BE2C (cell line): ENCODE measurements around the gene CREB3.

Experiments used
- DNase-seq: peaks from one replicate; pipeline ENCODE4 v3.0.0-alpha.2; 2020
- H3K27me3 ChIP-seq: fragments of 250-450 bp; sonication (Bioruptor Pico); 2 replicates; pipeline ENCODE4 v1.5.1; 2020; ENCODE audit warnings: mild to moderate bottlenecking
- H3K36me3 ChIP-seq: fragments of 250-450 bp; sonication (Bioruptor Pico); 2 replicates; pipeline ENCODE4 v1.5.1; 2020; ENCODE audit warnings: mild to moderate bottlenecking
- H3K4me1 ChIP-seq: fragments of 250-450 bp; sonication (Bioruptor Pico); 2 replicates; pipeline ENCODE4 v1.5.1; 2020
- H3K4me3 ChIP-seq: 2 replicates; pipeline ENCODE4 v1.5.1; 2011; ENCODE audit warnings: low read depth, low read length
- H3K9me3 ChIP-seq: fragments of 250-450 bp; sonication (Bioruptor Pico); 2 replicates; pipeline ENCODE4 v1.5.1; 2020
- CTCF ChIP-seq: IDR thresholded peaks from 2 replicates; pipeline ENCODE4 v1.5.1; 2012; ENCODE audit warnings: mild to moderate bottlenecking, low read depth, low read length

The CREB3 gene

GRCh38 chr9:35746583-35746982 is 14.1 kb downstream of the CREB3 start:
- no peaks in the 10 kb centered on the region for H3K27me3 ChIP-seq
- H3K4me1 ChIP-seq, result peaks cover 3% of the 10 kb centered on the region
- H3K9me3 ChIP-seq, result no peaks in the 10 kb centered on the region
- no peak for DNase-seq
- peaks cover 32% of the 10 kb centered on the region for H3K36me3 ChIP-seq
- peak overlapping the region; percentile 92 for H3K4me3 ChIP-seq
- no peak for TF ChIP-seq CTCF

- no peak for TF ChIP-seq CTCF
- Histone ChIP-seq H3K27me3 (no peaks in the 10 kb centered on the region), H3K4me3 (peak overlapping the region; percentile 92), H3K36me3 (peaks cover 25% of the 10 kb centered on the region), H3K4me1 (peaks cover 3% of the 10 kb centered on the region), H3K9me3 (no peaks in the 10 kb centered on the region)
- no peak for DNase-seq
These were observed 15.9 kb downstream of the CREB3 start for GRCh38 chr9:35748242-35748857.

DNA sequence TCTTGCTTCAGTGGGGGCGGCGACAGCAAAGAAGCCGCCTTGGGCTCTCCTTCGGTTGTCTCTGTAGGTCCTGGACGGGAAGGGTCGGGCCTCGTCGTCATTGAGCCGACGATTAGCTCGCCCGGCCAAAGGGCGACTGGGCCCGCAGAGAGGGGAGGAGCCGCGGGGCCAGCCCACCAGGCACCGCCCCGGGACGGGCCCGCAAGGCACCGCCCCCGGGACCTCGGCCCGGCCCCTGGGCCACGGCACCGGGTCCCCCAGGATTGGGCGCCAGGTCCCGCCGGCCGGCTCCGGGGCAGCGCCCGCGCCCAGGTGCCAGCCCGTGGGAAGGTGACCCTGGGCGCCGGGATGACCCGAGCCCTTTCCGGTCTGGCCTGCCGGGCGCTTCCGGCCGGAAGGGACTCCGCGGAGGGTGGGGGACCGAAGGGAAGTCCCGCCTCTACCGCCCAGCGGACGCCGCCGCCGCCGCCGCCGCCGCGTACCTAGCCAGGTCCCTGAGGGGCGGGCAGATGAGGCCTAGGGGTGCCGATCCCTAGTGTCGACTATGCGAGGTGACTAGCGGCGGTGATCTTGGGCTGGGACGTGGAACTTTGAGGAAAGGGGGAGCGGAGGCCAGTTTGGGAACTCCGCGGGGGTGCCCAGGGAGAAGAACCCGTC is 16.5 kb downstream of the CREB3 start, which contains the start of the genes GBA2 and RGP1:
Gene GBA2 (minus strand): TSS at position 371 of the 657 bp plus-strand sequence. CDS start 524 bp downstream, outside the sequence.
Gene RGP1 (plus strand): TSS at position 430 of the 657 bp plus-strand sequence. CDS start 469 bp downstream, outside the sequence.
- no peaks in the 10 kb centered on the region for H3K9me3 ChIP-seq
- peak; percentile 86 for DNase-seq
- H3K4me3 ChIP-seq, result peak within 1 kb of the TSS; percentile 92
- H3K4me1 ChIP-seq, result peaks cover 3% of the 10 kb centered on the region
- no peak for TF ChIP-seq CTCF
- H3K36me3 ChIP-seq, result peaks cover 19% of the 10 kb centered on the region
- no peaks in the 10 kb centered on the region for H3K27me3 ChIP-seq

DNA sequence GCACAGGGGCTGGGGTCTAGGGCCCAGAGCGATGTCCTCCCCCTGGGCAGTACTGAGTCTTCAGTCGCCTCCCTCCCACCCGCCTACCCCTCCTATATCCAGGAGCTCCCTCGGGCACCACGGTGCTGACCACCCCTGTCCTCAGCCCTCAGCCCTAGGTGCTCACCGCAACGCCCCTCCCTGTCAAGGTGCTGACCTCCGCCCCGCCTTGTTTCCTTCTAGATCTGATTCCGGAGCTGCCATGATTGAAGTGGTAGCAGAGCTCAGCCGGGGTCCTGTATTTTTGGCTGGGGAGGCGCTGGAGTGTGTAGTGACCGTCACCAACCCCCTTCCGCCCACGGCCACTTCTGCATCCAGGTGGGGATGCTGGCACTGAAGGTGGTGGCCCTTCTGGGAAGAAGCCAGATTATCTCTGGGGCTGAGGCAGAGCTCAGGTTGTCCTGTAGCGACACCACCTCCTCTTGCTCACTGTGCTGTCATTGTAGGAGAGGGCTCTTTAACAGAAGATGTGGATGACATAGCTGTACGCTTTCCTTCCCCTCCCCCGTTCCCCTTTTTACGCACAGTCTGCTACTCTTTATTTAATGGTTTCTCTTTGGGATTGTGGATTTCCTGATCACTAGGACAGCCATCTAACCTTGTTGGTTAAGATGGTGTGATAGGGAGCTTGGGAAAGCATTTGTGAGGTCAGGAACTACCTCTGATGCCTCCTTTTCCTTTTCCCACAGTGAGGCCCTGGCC is 17.2 kb downstream of the CREB3 start:
- no peaks in the 10 kb centered on the region for H3K27me3 ChIP-seq
- no peaks in the 10 kb centered on the region for H3K9me3 ChIP-seq
- peak overlapping the region; percentile 92 for H3K4me3 ChIP-seq
- H3K4me1 ChIP-seq, result peaks cover 3% of the 10 kb centered on the region
- no peak for DNase-seq
- no peak for TF ChIP-seq CTCF
- peaks cover 12% of the 10 kb centered on the region for H3K36me3 ChIP-seq

- TF ChIP-seq CTCF, result no peak
- DNase-seq, result no peak
- Histone ChIP-seq H3K4me3 (peak overlapping the region; percentile 92), H3K9me3 (no peaks in the 10 kb centered on the region), H3K27me3 (no peaks in the 10 kb centered on the region), H3K36me3 (peaks cover 10% of the 10 kb centered on the region), H3K4me1 (peaks cover 3% of the 10 kb centered on the region)
These were observed 17.7 kb downstream of the CREB3 start for GRCh38 chr9:35750256-35750531.
